ENCODE data around the gene PCDHAC2. TPM values are rescaled to one million over a fixed set of nuclear protein-coding genes. Genes with fewer than 3 reads are reported as not detected.

PCDHAC2 gene
- total and polyA plus RNA-seq, 8 donors, result 0.05 to 4.2 (median 0.58) TPM; not detected in 3

- no peaks in the 10 kb centered on the region for H3K27me3 ChIP-seq
- no peak overlapping the region for H3K27ac ChIP-seq
- intact Hi-C loops (cut with DNase I; ENCODE audit: low total_unique reads), result no loop called here
- no peak for TF ChIP-seq CTCF (IDR thresholded peaks at IDR 0.05)
- TF ChIP-seq POLR2A (IDR thresholded peaks at IDR 0.05), result no peak
- TF ChIP-seq POLR2AphosphoS5 (IDR thresholded peaks at IDR 0.05), result no peak
- H3K4me1 ChIP-seq, result no peaks in the 10 kb centered on the region
- WGBS, 5 donors, result 47 to 64% (median 51%) methylated on average over 12 of the region's 12 CpGs
- H3K4me3 ChIP-seq, result no peak overlapping the region
- H3K36me3 ChIP-seq, result peaks cover 0 to 14% (median 0%) of the 10 kb centered on the region in 4 donors
- no peaks in the 10 kb centered on the region for H3K9me3 ChIP-seq
- DNase-seq, result no peak
Measured at GRCh38 chr5:141010047-141010793, 43.9 kb downstream of the PCDHAC2 start.

GRCh38 chr5:141017943-141018342 lies 51.7 kb downstream of the PCDHAC2 start:
- Histone ChIP-seq H3K4me1 (no peaks in the 10 kb centered on the region), H3K4me3 (no peak overlapping the region), H3K36me3 (no peaks in the 10 kb centered on the region), H3K9me3 (peaks cover 0 to 2% (median 0%) of the 10 kb centered on the region in 4 donors), H3K27me3 (no peaks in the 10 kb centered on the region), H3K27ac (no peak overlapping the region)
- intact Hi-C loops (cut with DNase I; ENCODE audit: low total_unique reads), result no loop called here
- no peak for DNase-seq
- TF ChIP-seq EP300 (IDR thresholded peaks at IDR 0.05) (no peak), POLR2AphosphoS5 (IDR thresholded peaks at IDR 0.05) (no peak), CTCF (IDR thresholded peaks at IDR 0.05) (no peak), POLR2A (IDR thresholded peaks at IDR 0.05) (no peak)

Small RNA genes within 50 kb of the gene (small RNA-seq; reads per million reads assigned to genes)
- gene AC010223.1, result 0 reads per million in 4 donors

Other genes starting within 250 kb of the PCDHAC2 start
- gene PCDHA1, start 180.3 kb upstream of the PCDHAC2 start, total RNA-seq, result under 1 TPM in 1 of 5 donors, not detected in 4; 0.37 TPM
- not detected for gene PCDHA1, start 180.3 kb upstream of the PCDHAC2 start, polyA plus RNA-seq
- 1 to 10 TPM in 1 of 5 donors, under 1 TPM in 1, not detected in 3; 0.55 to 1.7 TPM for gene PCDHA2, start 171.6 kb upstream of the PCDHAC2 start, total RNA-seq
- not detected for gene PCDHA2, start 171.6 kb upstream of the PCDHAC2 start, polyA plus RNA-seq
- gene PCDHA3, start 165.4 kb upstream of the PCDHAC2 start, total RNA-seq, result 1 to 10 TPM in 1 of 5 donors, under 1 TPM in 2, not detected in 2; under 0.01 to 1.2 (median 0.55) TPM
- gene PCDHA3, start 165.4 kb upstream of the PCDHAC2 start, polyA plus RNA-seq, result under 1 TPM in 2 of 3 donors, not detected in 1; 0.06 to 0.08 TPM
- gene PCDHA4, start 159.4 kb upstream of the PCDHAC2 start, total RNA-seq, result 1 to 10 TPM in 4 of 5 donors, not detected in 1; 1.0 to 2.6 (median 1.5) TPM
- gene PCDHA4, start 159.4 kb upstream of the PCDHAC2 start, polyA plus RNA-seq, result under 1 TPM in 2 of 3 donors, not detected in 1; 0.08 to 0.25 TPM
- gene PCDHA5, start 144.9 kb upstream of the PCDHAC2 start, total RNA-seq, result 10 to 100 TPM in 1 of 5 donors, not detected in 4; 21.9 TPM
- gene PCDHA5, start 144.9 kb upstream of the PCDHAC2 start, polyA plus RNA-seq, result under 1 TPM in 2 of 3 donors, not detected in 1; 0.12 to 0.13 TPM
- gene PCDHA6, start 138.5 kb upstream of the PCDHAC2 start, total RNA-seq, result 1 to 10 TPM in 1 of 5 donors, under 1 TPM in 2, not detected in 2; 0.14 to 1.2 (median 0.18) TPM
- gene PCDHA6, start 138.5 kb upstream of the PCDHAC2 start, polyA plus RNA-seq, result under 1 TPM in 2 of 3 donors, not detected in 1; 0.06 to 0.31 TPM
- 1 to 10 TPM in 1 of 5 donors, under 1 TPM in 1, not detected in 3; 0.92 to 1.4 TPM for gene PCDHA7, start 132.2 kb upstream of the PCDHAC2 start, total RNA-seq
- under 1 TPM in 1 of 3 donors, not detected in 2; 0.18 TPM for gene PCDHA7, start 132.2 kb upstream of the PCDHAC2 start, polyA plus RNA-seq
- under 1 TPM in 2 of 5 donors, not detected in 3; 0.18 to 0.29 TPM for gene PCDHA8, start 125.3 kb upstream of the PCDHAC2 start, total RNA-seq
- not detected for gene PCDHA8, start 125.3 kb upstream of the PCDHAC2 start, polyA plus RNA-seq
- gene PCDHA9, start 118.1 kb upstream of the PCDHAC2 start, total RNA-seq, result 1 to 10 TPM in 1 of 5 donors, under 1 TPM in 2, not detected in 2; 0.45 to 3.3 (median 0.73) TPM
- under 1 TPM in 1 of 3 donors, not detected in 2; 0.03 TPM for gene PCDHA9, start 118.1 kb upstream of the PCDHAC2 start, polyA plus RNA-seq
- gene PCDHA10, start 110.6 kb upstream of the PCDHAC2 start, total RNA-seq, result 10 to 100 TPM in 2 of 5 donors, 1 to 10 TPM in 1, under 1 TPM in 2; under 0.01 to 26.3 (median 2.0) TPM
- gene PCDHA10, start 110.6 kb upstream of the PCDHAC2 start, polyA plus RNA-seq, result under 1 TPM in 2 of 3 donors, not detected in 1; 0.03 to 0.12 TPM
- 1 to 10 TPM in 1 of 5 donors, under 1 TPM in 1, not detected in 3; 0.45 to 1.1 TPM for gene PCDHA11, start 97.5 kb upstream of the PCDHAC2 start, total RNA-seq
- under 1 TPM in 2 of 3 donors, not detected in 1; 0.03 to 0.19 TPM for gene PCDHA11, start 97.5 kb upstream of the PCDHAC2 start, polyA plus RNA-seq
- gene PCDHA12, start 91.2 kb upstream of the PCDHAC2 start, total RNA-seq, result 1 to 10 TPM in 1 of 5 donors, under 1 TPM in 1, not detected in 3; 0.55 to 2.2 TPM
- gene PCDHA12, start 91.2 kb upstream of the PCDHAC2 start, polyA plus RNA-seq, result under 1 TPM in 1 of 3 donors, not detected in 2; 0.05 TPM
- 1 to 10 TPM in 2 of 5 donors, under 1 TPM in 2, not detected in 1; 0.14 to 4.3 (median 1.2) TPM for gene PCDHA13, start 84.4 kb upstream of the PCDHAC2 start, total RNA-seq
- gene PCDHA13, start 84.4 kb upstream of the PCDHAC2 start, polyA plus RNA-seq, result under 1 TPM in 1 of 3 donors, not detected in 2; 0.61 TPM
- gene PCDHAC1, start 40.2 kb upstream of the PCDHAC2 start, total RNA-seq, result under 1 TPM in 1 of 5 donors, not detected in 4; 0.55 TPM
- gene PCDHAC1, start 40.2 kb upstream of the PCDHAC2 start, polyA plus RNA-seq, result under 1 TPM in 2 of 3 donors, not detected in 1; 0.03 to 0.15 TPM
- gene PCDHB1, start 84.9 kb downstream of the PCDHAC2 start, total RNA-seq, result under 1 TPM in 2 of 5 donors, not detected in 3; under 0.01 to 0.37 TPM
- gene PCDHB1, start 84.9 kb downstream of the PCDHAC2 start, polyA plus RNA-seq, result under 1 TPM in 1 of 3 donors, not detected in 2; 0.03 TPM
- 1 to 10 TPM in 1 of 5 donors, under 1 TPM in 1, not detected in 3; 0.43 to 3.3 TPM for gene PCDHB2, start 128.1 kb downstream of the PCDHAC2 start, total RNA-seq
- gene PCDHB2, start 128.1 kb downstream of the PCDHAC2 start, polyA plus RNA-seq, result 1 to 10 TPM in 1 of 3 donors, under 1 TPM in 2; 0.53 to 1.3 (median 0.61) TPM
- 1 to 10 TPM in 1 of 5 donors, not detected in 4; 3.7 TPM for gene PCDHB3, start 134.0 kb downstream of the PCDHAC2 start, total RNA-seq
- under 1 TPM; 0.15 to 0.46 (median 0.31) TPM for gene PCDHB3, start 134.0 kb downstream of the PCDHAC2 start, polyA plus RNA-seq
- 10 to 100 TPM in 1 of 5 donors, 1 to 10 TPM in 1, under 1 TPM in 2, not detected in 1; 0.45 to 15.9 (median 1.7) TPM for gene PCDHB4, start 155.3 kb downstream of the PCDHAC2 start, total RNA-seq
- gene PCDHB4, start 155.3 kb downstream of the PCDHAC2 start, polyA plus RNA-seq, result under 1 TPM; 0.15 to 0.38 (median 0.37) TPM
- 1 to 10 TPM in 3 of 5 donors, under 1 TPM in 2; 0.14 to 4.7 (median 1.8) TPM for gene PCDHB5, start 168.7 kb downstream of the PCDHAC2 start, total RNA-seq
- under 1 TPM in 2 of 3 donors, not detected in 1; 0.31 to 0.78 TPM for gene PCDHB5, start 168.7 kb downstream of the PCDHAC2 start, polyA plus RNA-seq
- 1 to 10 TPM in 1 of 5 donors, under 1 TPM in 1, not detected in 3; under 0.01 to 1.3 TPM for gene PCDHB6, start 183.6 kb downstream of the PCDHAC2 start, total RNA-seq
- under 1 TPM in 1 of 3 donors, not detected in 2; 0.15 TPM for gene PCDHB6, start 183.6 kb downstream of the PCDHAC2 start, polyA plus RNA-seq
- gene PCDHB7, start 206.2 kb downstream of the PCDHAC2 start, total RNA-seq, result 1 to 10 TPM in 1 of 5 donors, under 1 TPM in 1, not detected in 3; 0.72 to 1.8 TPM
- under 1 TPM in 1 of 3 donors, not detected in 2; 0.10 TPM for gene PCDHB7, start 206.2 kb downstream of the PCDHAC2 start, polyA plus RNA-seq
- gene PCDHB8, start 211.3 kb downstream of the PCDHAC2 start, total RNA-seq, result 1 to 10 TPM in 1 of 5 donors, under 1 TPM in 1, not detected in 3; 0.58 to 1.7 TPM
- gene PCDHB8, start 211.3 kb downstream of the PCDHAC2 start, polyA plus RNA-seq, result not detected
- 1 to 10 TPM in 3 of 5 donors, under 1 TPM in 2; 0.45 to 1.7 (median 1.2) TPM for gene PCDHB16, start 215.9 kb downstream of the PCDHAC2 start, total RNA-seq
- under 1 TPM in 2 of 3 donors, not detected in 1; 0.12 to 0.20 TPM for gene PCDHB16, start 215.9 kb downstream of the PCDHAC2 start, polyA plus RNA-seq
- gene PCDHB9, start 220.7 kb downstream of the PCDHAC2 start, total RNA-seq, result under 1 TPM in 3 of 5 donors, not detected in 2; 0.14 to 0.92 (median 0.45) TPM
- gene PCDHB9, start 220.7 kb downstream of the PCDHAC2 start, polyA plus RNA-seq, result under 1 TPM in 2 of 3 donors, not detected in 1; 0.08 to 0.19 TPM
- gene PCDHB10, start 225.9 kb downstream of the PCDHAC2 start, total RNA-seq, result 10 to 100 TPM in 1 of 5 donors, 1 to 10 TPM in 3, under 1 TPM in 1; 0.58 to 18.3 (median 2.3) TPM
- under 1 TPM; 0.12 to 0.40 (median 0.15) TPM for gene PCDHB10, start 225.9 kb downstream of the PCDHAC2 start, polyA plus RNA-seq
- gene PCDHB11, start 233.2 kb downstream of the PCDHAC2 start, total RNA-seq, result 1 to 10 TPM in 2 of 5 donors, under 1 TPM in 1, not detected in 2; 0.87 to 4.4 (median 1.3) TPM
- gene PCDHB11, start 233.2 kb downstream of the PCDHAC2 start, polyA plus RNA-seq, result 1 to 10 TPM in 1 of 3 donors, under 1 TPM in 2; 0.12 to 1.1 (median 0.30) TPM
- gene PCDHB12, start 242.2 kb downstream of the PCDHAC2 start, total RNA-seq, result 1 to 10 TPM in 4 of 5 donors, not detected in 1; 1.2 to 8.5 (median 2.9) TPM
- gene PCDHB12, start 242.2 kb downstream of the PCDHAC2 start, polyA plus RNA-seq, result under 1 TPM; 0.19 to 0.31 (median 0.28) TPM
- 10 to 100 TPM in 1 of 5 donors, 1 to 10 TPM in 2, under 1 TPM in 2; under 0.01 to 28.1 (median 3.1) TPM for gene PCDHB13, start 247.4 kb downstream of the PCDHAC2 start, total RNA-seq
- gene PCDHB13, start 247.4 kb downstream of the PCDHAC2 start, polyA plus RNA-seq, result under 1 TPM in 2 of 3 donors, not detected in 1; 0.12 to 0.28 TPM

All from stomach (tissue), 9 donors.